Large intestine (tissue), 3 donors: ENCODE data around the gene C18orf54. TPM values are rescaled to one million over a fixed set of nuclear protein-coding genes. Genes with fewer than 3 reads are reported as not detected.
"Not testable (repeated sequence)": the region's sequence is repeated elsewhere in the genome, so short reads cannot be mapped to it uniquely, and the experiment has no call there.

ENCODE experiments used
- DNase-seq, 2 donors: peaks; one replicate each; pipeline versions ENCODE4 v3.0.0 to v3.0.0-alpha.2; 2013
- H3K27ac ChIP-seq: one replicate; pipeline ENCODE4 v1.5.1; 2013; ENCODE audit warnings: low read length
- H3K27me3 ChIP-seq: 2 replicates; pipeline ENCODE4 v1.6.1; 2013; ENCODE audit warnings: low read length; ENCODE audit not compliant: control insufficient read depth, insufficient read depth
- H3K36me3 ChIP-seq: 2 replicates; pipeline ENCODE4 v1.6.1; 2013; ENCODE audit warnings: low read length; ENCODE audit not compliant: control insufficient read depth, insufficient read depth
- H3K4me1 ChIP-seq: one replicate; pipeline ENCODE4 v1.6.1; 2013; ENCODE audit warnings: low read length; ENCODE audit not compliant: control insufficient read depth, insufficient read depth
- H3K4me3 ChIP-seq: one replicate; pipeline ENCODE4 v1.5.1; 2013; ENCODE audit warnings: low read length
- H3K9me3 ChIP-seq: one replicate; pipeline ENCODE4 v1.6.1; 2013; ENCODE audit warnings: mild to moderate bottlenecking, low read depth, low read length, moderate library complexity; ENCODE audit not compliant: control insufficient read depth
- WGBS: methylation state at CpG from one replicate; pipeline ENCODE4 v1.1.5; 2013; ENCODE audit warnings: low lambda C conversion rate; ENCODE audit not compliant: insufficient coverage; 5-methylcytosine and 5-hydroxymethylcytosine counted together
- polyA plus RNA-seq: library from polyadenylated mRNA; unstranded; fragments of 120-200 nt; gene quantifications from one replicate; pipeline ENCODE4 v1.2.1, GENCODE V29; 2013

The C18orf54 gene
- polyA plus RNA-seq, 1 donor: 3.6 TPM

DNA sequence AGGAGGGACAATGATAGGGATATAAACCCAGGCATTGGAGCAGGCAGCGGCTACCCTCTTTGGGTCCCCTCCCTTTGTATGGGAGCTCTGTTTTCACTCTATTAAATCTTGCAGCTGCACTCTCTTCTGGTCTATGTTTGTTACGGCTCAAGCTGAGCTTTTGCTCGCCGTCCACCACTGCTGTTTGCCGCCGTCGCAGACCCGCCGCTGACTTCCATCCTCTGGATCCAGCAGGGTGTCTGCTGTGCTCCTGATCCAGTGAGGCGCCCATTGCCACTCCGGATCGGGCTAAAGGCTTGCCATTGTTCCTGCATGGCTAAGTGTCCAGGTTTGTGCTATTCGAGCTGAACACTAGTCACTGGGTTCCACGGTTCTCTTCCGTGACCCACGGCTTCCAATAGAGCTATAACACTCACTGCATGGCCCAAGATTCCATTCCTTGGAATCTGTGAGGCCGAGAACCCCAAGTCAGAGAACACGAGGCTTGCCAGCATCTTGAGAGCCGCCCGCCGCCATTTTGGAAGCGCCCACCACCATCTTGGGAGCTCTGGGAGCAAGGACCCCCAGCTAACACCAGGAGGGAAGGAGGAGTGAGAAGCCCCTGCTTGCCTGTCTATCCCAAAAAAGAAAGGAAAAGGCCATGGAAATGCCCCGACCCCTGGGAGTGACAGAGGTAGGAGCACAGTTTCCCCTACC lies 29.2 kb downstream of the C18orf54 start:
- WGBS: 100% methylated on average over 1 of the region's 23 CpGs

DNA sequence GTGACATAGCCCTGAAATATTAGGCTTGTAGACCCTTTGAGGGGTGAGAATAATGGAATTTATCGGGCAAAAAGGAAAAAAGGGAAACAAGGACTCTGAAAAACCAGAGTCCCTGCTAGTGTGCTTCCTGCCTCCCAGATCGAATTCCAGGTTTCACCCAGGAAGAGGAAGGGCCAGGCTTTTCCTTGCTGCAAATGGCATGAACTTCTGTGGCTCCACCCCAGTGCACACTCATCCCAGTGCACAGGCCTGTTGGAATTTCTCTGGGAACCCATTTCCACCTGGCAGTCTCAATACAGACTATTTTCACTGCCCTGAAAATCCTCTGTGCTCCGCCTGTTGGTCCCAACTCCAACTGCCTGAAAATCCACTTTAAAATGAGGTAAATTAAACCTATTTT lies 29.9 kb downstream of the C18orf54 start:
- H3K27ac ChIP-seq: no peak overlapping the region
- no peak for DNase-seq
- H3K4me1 ChIP-seq: no peaks in the 10 kb centered on the region
- no peaks in the 10 kb centered on the region for H3K36me3 ChIP-seq
- H3K27me3 ChIP-seq: no peaks in the 10 kb centered on the region
- H3K4me3 ChIP-seq: no peak overlapping the region
- no CpG with 5 or more reads among the region's 3 CpGs for WGBS
- H3K9me3 ChIP-seq: no peaks in the 10 kb centered on the region

More for the DNA sequence above, 29.2 kb downstream of the C18orf54 start:
- not testable (repeated sequence) for H3K27ac ChIP-seq, H3K9me3 ChIP-seq, H3K4me3 ChIP-seq, H3K36me3 ChIP-seq, H3K4me1 ChIP-seq, H3K27me3 ChIP-seq, DNase-seq

DNA sequence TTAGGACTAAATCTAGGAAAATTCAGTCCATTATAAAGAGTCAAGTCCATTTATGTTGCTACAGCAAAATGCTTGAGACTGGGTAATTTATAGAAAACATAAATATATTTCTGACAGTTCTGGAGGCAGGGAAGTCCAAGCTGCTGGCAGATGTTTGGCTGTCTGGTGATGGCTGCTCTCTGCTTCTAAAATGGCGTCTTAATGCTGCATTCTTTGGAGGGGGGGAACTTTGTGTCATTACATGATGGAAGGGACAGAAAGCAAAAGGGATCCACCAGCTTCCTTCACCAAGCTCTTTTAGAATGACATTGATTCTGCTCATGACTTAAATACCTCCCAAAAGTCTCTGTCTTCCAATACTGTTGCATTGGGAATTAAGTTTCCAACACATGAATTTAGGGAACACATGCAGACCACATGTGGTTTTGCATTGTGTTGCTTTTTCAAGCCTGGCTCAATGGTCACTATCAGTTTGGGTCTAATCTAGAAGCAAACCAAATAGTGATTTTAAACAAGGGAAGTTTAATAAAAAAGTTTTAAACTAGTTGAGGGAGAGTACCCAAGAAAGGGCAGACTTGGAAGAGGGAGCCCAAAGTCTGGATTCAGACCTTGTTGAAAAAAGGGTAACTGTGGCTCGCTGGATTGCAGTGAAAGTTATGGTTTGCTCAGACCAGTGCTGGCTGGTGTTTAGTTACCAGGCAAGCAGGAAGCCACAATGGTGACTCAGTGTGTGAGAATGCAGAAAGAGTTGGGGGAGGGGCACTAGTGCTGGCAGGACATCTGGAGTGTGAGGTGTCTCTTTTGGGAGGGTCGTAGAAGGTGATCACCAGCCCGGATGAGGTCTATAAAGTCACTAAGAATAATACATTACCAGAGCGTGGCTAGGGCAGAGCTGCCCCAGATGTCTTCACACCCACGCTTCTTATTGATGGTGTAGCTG lies 30.8 kb downstream of the C18orf54 start:
- Histone ChIP-seq H3K36me3 (no peaks in the 10 kb centered on the region), H3K4me1 (no peaks in the 10 kb centered on the region), H3K4me3 (no peak overlapping the region), H3K27ac (no peak overlapping the region), H3K9me3 (no peaks in the 10 kb centered on the region), H3K27me3 (no peaks in the 10 kb centered on the region)
- DNase-seq: no peak
- 60% methylated on average over 1 of the region's 6 CpGs for WGBS

DNA sequence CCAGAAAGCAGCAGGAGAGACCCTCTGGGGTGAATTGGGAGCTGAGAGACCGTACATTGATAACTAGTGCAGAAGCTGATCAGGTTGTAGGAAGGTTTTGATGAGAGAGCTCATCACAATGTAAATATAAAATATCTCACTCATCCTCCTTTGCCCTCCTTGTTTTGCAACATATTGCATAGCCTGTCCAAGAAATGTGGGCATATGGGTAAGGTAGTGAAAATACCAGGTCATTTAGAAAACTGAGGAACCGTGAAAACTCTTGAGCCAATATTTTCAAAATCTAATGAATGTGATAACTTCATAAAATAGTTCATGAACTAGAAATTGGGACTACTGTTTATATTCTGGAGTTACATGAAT lies 31.4 kb downstream of the C18orf54 start:
- Histone ChIP-seq H3K4me1 (no peaks in the 10 kb centered on the region), H3K4me3 (no peak overlapping the region), H3K27me3 (no peaks in the 10 kb centered on the region), H3K36me3 (no peaks in the 10 kb centered on the region), H3K27ac (no peak overlapping the region), H3K9me3 (no peaks in the 10 kb centered on the region)
- WGBS: 100% methylated on average over 1 of the region's 2 CpGs
- DNase-seq: no peak

DNA sequence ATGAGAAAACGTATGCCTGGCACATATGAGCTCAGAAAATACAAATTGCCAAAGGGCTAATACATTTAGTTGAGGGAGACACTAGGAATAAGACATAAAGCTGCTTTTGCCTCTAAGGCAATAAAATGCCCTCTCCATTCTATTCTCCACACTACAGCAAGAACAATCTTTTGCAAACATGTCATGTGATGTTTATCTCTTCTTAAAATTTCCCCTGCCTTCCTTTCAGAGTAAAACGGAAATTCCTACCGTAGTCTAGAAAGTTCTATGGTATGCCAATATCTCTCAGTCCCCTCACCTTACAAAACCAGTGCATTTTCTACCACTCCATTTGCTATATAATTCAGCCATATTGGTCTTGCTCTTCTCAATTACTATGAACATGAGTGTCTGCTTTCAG lies 33.1 kb downstream of the C18orf54 start:
- Histone ChIP-seq H3K27me3 (no peaks in the 10 kb centered on the region), H3K4me1 (no peaks in the 10 kb centered on the region), H3K27ac (no peak overlapping the region), H3K9me3 (no peaks in the 10 kb centered on the region), H3K36me3 (no peaks in the 10 kb centered on the region), H3K4me3 (no peak overlapping the region)
- no peak for DNase-seq
- WGBS: 80% methylated on average over 2 of the region's 3 CpGs

DNA sequence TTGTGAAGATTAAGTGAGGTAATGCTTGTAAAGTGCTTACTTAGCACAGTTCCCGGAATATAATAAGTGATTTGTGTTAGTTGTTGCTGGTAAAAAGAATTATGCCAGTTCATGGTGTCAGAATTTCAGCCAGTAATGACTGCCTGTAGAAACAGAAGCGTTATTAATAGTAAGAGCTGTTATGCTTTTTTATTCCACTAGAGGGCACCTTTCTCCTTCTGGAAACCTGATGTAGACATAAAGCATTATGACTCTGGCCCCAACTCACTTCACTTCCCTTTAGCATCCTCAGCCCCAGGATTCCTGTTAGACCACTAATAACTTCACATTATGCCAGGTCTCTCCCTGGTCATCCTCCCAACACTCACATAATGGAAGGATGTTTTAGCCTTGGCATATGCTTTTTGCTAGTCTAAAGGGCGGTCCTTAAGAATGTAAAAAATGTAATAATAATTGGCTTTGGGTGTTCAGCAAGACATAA lies 34.9 kb downstream of the C18orf54 start:
- Histone ChIP-seq H3K27ac (no peak overlapping the region), H3K9me3 (no peaks in the 10 kb centered on the region), H3K36me3 (no peaks in the 10 kb centered on the region), H3K4me3 (no peak overlapping the region), H3K4me1 (no peaks in the 10 kb centered on the region), H3K27me3 (no peaks in the 10 kb centered on the region)
- no CpG with 5 or more reads among the region's 3 CpGs for WGBS
- peak; percentile 32 to 45 for DNase-seq

DNA sequence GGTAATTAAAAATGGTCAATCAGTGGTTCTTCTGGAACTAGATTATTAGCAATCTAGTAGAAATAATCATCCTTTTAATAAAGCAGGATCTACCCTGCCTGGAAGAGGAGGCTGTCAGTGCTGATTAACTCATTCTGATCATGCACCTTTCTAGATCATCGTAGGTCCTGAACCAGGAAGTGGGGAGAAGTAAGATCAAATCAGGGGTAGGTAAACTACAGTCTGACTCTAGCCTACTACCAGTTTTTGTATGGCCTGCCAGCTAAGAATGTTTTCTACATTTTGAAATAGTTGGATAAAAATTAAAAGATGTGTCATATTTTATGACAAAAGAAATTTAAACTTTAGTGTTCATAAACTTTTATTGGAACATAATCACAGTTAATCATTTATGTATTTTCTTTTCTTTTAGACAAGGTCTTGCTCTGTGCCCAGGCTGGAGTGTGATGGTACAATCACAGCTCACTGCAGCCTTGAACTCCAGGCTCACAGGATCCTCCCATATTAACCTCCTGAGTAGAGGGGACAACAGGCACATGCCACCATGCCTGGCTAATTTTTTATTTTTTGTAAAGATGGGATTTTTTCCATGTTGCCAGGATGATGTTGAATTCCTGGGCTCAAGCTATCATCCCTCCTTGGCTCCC lies 36.1 kb downstream of the C18orf54 start:
- no peak overlapping the region for H3K27ac ChIP-seq
- H3K4me3 ChIP-seq: no peak overlapping the region
- H3K27me3 ChIP-seq: no peaks in the 10 kb centered on the region
- no peaks in the 10 kb centered on the region for H3K4me1 ChIP-seq
- no peaks in the 10 kb centered on the region for H3K9me3 ChIP-seq
- no CpG with 5 or more reads among the region's 1 CpG for WGBS
- no peak for DNase-seq
- H3K36me3 ChIP-seq: no peaks in the 10 kb centered on the region

DNA sequence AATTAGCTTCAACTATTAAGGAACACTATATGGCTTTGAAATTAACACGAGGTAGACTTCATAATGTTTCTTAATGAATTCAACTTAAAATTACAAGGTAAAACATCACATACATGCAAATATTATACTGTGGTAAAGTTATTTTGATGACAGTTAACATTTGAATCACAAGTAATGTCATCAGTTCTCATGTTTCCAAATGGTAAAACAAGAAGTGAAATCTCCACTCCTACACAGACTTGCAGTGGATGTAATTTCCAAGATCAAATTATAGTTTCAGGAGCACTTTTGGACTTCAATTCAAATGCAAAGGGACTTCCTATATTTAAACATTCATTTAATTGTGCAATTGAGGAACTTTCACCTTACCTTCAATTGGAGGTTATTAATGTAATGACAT lies 39.1 kb downstream of the C18orf54 start:
- Histone ChIP-seq H3K4me1 (no peaks in the 10 kb centered on the region), H3K27ac (no peak overlapping the region), H3K9me3 (no peaks in the 10 kb centered on the region), H3K4me3 (no peak overlapping the region), H3K36me3 (no peaks in the 10 kb centered on the region), H3K27me3 (no peaks in the 10 kb centered on the region)
- DNase-seq: no peak
- 100% methylated on average over 1 of the region's 1 CpG for WGBS

DNA sequence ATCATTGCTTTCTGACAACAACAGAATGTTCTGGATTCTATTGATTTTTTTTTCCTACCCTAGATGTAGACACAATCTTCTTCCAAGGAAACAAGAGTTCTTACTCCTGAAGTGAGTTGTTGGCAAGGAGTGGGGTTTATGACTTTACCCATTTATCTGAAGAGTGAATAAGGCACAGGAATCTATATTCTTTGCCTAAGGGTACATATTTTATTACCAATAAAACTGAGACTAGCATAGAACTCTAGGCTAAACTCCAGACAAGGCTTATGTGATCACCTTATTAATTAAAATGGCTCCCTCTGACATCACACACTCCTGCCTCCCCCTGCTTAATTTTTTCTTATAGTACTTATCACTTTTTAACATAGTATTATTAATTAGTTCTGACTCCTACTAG lies 47.6 kb downstream of the C18orf54 start:
- Histone ChIP-seq H3K36me3 (no peaks in the 10 kb centered on the region), H3K27me3 (no peaks in the 10 kb centered on the region), H3K27ac (no peak overlapping the region), H3K4me3 (no peak overlapping the region), H3K9me3 (no peaks in the 10 kb centered on the region), H3K4me1 (no peaks in the 10 kb centered on the region)
- no peak for DNase-seq

DNA sequence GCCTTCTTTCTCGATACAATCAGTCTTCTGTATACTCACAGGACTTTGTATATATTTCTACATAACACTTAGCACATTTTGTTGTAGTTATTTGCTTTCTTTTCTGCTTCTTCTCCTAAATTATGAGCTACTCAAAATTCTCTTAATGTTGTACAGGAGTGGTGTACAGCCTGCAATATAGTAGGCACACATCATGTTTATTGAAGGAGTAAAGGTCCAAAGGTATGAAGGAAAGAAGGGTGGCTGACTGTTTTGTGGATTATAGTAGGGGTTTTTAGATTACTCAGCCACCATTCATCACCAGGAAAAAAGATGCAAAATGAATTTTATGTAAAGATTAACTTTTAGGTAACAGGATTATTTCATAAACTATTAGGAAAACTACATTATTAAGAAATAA lies 54.1 kb downstream of the C18orf54 start:
- no peaks in the 10 kb centered on the region for H3K9me3 ChIP-seq
- WGBS: no CpG with 5 or more reads among the region's 1 CpG
- H3K36me3 ChIP-seq: no peaks in the 10 kb centered on the region
- H3K4me1 ChIP-seq: no peaks in the 10 kb centered on the region
- peak in 1 of 2 donors; percentile 12 for DNase-seq
- no peak overlapping the region for H3K27ac ChIP-seq
- H3K4me3 ChIP-seq: no peak overlapping the region
- H3K27me3 ChIP-seq: no peaks in the 10 kb centered on the region
